Right atrium auricular region (tissue), 2 donors: ENCODE results near the gene SBDS. TPM values are rescaled to one million over a fixed set of nuclear protein-coding genes. Genes with fewer than 3 reads are reported as not detected.
A peak's percentile ranks its signal among the peaks of the same experiment; 100 is the strongest.
"Not testable (repeated sequence)": the region's sequence is repeated elsewhere in the genome, so short reads cannot be mapped to it uniquely, and the experiment has no call there.

Experiments
- DNase-seq: peaks from one replicate; pipeline ENCODE4 v3.0.0-alpha.2; 2019; ENCODE audit warnings: low spot score
- H3K27ac ChIP-seq, 2 donors: fragments of 200-600 bp; sonication (generic); 1 replicate in 1 of 2; 2 replicates in 1 of 2; pipeline ENCODE4 v1.5.1; 2016 to 2019
- H3K27me3 ChIP-seq, 2 donors: fragments of 200-600 bp; sonication (generic); one replicate each; pipeline versions ENCODE4 v1.5.1 to v1.6.0; 2017 to 2019
- H3K36me3 ChIP-seq: fragments of 200-600 bp; sonication (generic); one replicate; pipeline ENCODE4 v1.5.1; 2016
- H3K4me1 ChIP-seq, 2 donors: fragments of 200-600 bp; sonication (generic); one replicate each; pipeline versions ENCODE4 v1.5.1 to v1.6.0; 2017 to 2019
- H3K4me3 ChIP-seq, 2 donors: fragments of 200-600 bp; sonication (generic); 1 replicate in 1 of 2; 2 replicates in 1 of 2; pipeline ENCODE4 v1.5.1; 2017 to 2019; ENCODE audit warnings: mild to moderate bottlenecking in 1 of 2, moderate library complexity in 1 of 2
- H3K9me3 ChIP-seq, 2 donors: fragments of 200-600 bp; sonication (generic); one replicate each; pipeline ENCODE4 v1.5.1; 2019
- total RNA-seq, 2 donors: library from RNA; depleted of rRNA; stranded (reverse); fragments of >200 nt; gene quantifications; one replicate each; pipeline ENCODE4 v1.1.0, GENCODE V29; 2016
- TF ChIP-seq, protein P1 (sequence below), 2 donors: fragments of 200-600 bp; sonication (generic); IDR thresholded peaks; one replicate each; pipeline ENCODE4 v1.5.1; 2019; ENCODE audit warnings: antibody characterized with exemption in 2 of 2

The SBDS gene
- total RNA-seq, 2 donors from 2014 or later, result 139 to 212 TPM

DNA sequence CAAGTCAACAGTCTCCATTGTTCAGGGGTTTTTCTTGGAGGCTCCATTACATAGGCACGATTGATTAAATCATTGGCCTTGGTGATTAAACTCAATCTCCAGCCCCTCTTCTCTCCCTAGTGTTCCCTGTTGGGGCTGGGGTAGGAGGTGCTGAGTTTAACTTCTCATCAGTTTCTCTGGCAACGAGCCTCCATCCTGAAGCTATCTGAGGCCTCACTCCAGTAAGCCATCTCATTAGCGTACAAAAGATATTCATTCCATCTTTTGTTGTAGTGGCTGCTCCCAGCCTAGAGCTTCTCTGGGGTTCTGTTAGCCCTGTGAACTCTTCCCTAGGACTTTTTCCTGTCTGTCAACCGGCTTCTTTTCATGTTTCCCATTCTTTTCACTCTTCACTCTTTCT is 12.9 kb upstream of the SBDS start:
- H3K9me3 ChIP-seq, result no peaks in the 10 kb centered on the region
- peaks cover 53% of the 10 kb centered on the region for H3K36me3 ChIP-seq
- DNase-seq, result no peak
- TF ChIP-seq, protein P1, sequence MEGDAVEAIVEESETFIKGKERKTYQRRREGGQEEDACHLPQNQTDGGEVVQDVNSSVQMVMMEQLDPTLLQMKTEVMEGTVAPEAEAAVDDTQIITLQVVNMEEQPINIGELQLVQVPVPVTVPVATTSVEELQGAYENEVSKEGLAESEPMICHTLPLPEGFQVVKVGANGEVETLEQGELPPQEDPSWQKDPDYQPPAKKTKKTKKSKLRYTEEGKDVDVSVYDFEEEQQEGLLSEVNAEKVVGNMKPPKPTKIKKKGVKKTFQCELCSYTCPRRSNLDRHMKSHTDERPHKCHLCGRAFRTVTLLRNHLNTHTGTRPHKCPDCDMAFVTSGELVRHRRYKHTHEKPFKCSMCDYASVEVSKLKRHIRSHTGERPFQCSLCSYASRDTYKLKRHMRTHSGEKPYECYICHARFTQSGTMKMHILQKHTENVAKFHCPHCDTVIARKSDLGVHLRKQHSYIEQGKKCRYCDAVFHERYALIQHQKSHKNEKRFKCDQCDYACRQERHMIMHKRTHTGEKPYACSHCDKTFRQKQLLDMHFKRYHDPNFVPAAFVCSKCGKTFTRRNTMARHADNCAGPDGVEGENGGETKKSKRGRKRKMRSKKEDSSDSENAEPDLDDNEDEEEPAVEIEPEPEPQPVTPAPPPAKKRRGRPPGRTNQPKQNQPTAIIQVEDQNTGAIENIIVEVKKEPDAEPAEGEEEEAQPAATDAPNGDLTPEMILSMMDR (IDR thresholded peaks at IDR 0.05), result no peak
- no peak overlapping the region for H3K4me3 ChIP-seq
- no peaks in the 10 kb centered on the region for H3K27me3 ChIP-seq
- H3K4me1 ChIP-seq, result no peaks in the 10 kb centered on the region
- no peak overlapping the region for H3K27ac ChIP-seq

DNA sequence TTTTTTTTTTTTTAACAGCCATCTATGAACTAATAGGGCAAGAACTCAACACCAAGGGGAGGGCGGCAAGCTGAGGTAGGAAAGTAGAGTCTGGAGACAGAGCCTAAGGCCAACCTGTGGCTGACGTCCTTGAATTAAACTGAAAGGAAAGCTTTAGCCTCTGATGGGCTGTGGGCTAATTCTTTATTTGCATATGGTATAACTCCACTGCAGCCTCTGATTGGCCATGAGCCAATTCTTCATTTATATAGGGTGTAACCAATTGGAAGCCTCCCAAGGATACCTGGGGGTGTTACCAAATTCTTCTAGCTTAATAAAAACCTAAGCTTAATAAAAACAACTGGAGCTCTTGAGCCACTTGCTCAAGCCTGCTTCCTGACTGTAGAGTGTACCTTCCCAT is 11.6 kb upstream of the SBDS start:
- TF ChIP-seq, protein P1 (IDR thresholded peaks at IDR 0.05), result no peak
- no peak for DNase-seq
- no peaks in the 10 kb centered on the region for H3K4me1 ChIP-seq
- no peak overlapping the region for H3K4me3 ChIP-seq
- no peaks in the 10 kb centered on the region for H3K27me3 ChIP-seq
- peaks cover 48% of the 10 kb centered on the region for H3K36me3 ChIP-seq
- no peak overlapping the region for H3K27ac ChIP-seq
- H3K9me3 ChIP-seq, result no peaks in the 10 kb centered on the region

DNA sequence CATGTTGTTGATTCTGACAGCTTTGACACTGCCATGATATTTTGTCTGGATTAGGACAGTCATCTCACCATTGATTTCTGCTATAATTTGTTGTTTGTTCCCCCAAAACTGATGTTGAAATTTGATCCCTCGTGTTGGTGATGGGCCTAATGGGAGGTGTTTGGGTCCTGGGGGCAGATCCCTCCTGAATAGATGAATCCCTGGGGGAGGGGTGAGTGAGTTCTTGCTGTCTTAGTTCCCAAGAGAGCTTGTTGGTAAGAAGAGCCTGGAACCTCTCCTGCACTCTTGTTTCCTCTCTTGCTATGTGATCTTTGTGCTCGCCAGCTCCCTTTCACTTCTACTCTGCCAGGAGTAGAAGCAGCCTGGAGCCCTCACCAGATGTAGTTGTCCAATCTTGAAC is 8.8 kb upstream of the SBDS start:
- not testable (repeated sequence) for H3K4me1 ChIP-seq, DNase-seq, H3K9me3 ChIP-seq, H3K27me3 ChIP-seq, H3K27ac ChIP-seq, H3K4me3 ChIP-seq
- peaks cover 28% of the 10 kb centered on the region for H3K36me3 ChIP-seq

DNA sequence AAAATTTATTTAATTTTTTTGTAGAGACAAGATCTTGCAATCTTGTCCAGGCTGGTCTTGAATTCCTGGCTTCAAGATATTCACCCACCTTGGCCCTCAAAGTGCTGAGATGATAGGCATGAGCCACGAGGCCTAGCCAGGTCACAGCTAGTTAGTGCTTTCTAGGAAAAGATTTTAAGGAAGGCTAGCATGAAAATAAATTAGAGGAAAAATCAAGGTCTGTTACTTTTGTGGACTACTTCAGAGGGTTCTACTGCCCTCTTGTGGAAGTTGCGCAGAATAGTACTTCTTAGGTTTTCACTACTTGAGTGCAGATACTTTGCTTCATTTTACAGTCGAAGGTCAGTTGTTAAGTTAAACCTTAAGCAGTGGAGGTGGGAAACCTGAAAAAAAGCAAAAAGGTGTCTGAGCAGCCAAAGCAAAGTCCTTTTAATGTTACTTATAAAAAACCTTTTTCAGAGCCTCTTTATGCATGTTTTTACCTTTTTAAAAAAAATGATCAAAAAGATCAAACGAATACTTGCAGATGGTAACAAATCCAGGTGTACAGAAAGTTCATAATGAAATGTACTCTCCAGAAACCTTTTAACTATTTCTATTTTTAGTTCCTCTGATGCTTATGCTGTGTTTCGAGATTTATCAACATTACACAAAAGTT is 5.3 kb upstream of the SBDS start:
- not testable (repeated sequence) for H3K4me3 ChIP-seq, DNase-seq, H3K27me3 ChIP-seq, H3K4me1 ChIP-seq, H3K27ac ChIP-seq, H3K9me3 ChIP-seq
- TF ChIP-seq, protein P1 (IDR thresholded peaks at IDR 0.05), result peak in 1 of 2 donors; percentile 57
- H3K36me3 ChIP-seq, result peaks cover 12% of the 10 kb centered on the region

DNA sequence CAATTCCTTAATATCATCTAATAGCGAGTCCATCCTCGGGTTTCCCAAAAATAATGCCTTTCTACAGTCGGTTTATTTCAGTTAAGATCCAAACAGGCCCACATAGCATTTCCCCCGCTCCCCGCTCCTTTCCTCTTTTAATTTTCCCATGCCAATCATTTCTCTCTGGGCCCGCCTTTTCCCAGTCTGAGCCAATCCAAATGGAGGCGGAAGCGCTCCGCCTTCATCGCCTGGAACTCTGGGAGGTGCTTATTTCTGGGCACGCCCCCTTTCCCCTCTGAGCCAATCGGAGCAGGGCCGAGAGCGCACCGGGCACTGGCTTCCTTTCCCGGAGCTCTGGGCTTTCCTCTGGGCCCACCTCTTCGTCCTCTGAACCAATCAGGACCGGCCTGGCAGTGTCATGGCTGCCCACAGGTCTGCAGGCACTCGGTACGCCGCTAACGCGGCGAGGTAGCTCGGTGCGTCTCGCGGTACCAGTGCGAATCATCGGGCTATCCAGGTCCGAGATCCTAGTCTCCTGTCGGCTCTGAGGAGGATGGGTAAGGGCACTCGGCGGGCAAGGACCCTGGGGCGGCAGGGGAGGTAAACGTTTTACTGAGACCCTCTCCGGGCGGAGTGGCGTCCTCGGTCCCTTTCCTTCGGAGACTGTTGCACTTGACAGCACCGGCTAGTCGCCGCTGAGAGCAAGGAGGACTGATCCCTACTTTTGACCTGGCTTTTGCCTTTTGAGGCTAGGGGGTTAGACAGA is 1.2 kb upstream of the SBDS start, which contains the start of gene TYW1:
Gene TYW1, plus strand, starts transcription at position 390 of the 748 bp plus-strand sequence. Its CDS starts 146 bp downstream, at position 536.
- Histone ChIP-seq H3K36me3 (peaks cover 24% of the 10 kb centered on the region), H3K27ac (peak within 1 kb of the TSS; percentile 90 to 99), H3K4me3 (peak within 1 kb of the TSS; percentile 88 to 93), H3K4me1 (peaks cover 0 to 23% of the 10 kb centered on the region in 2 donors)
- not testable (repeated sequence) for H3K9me3 ChIP-seq, H3K27me3 ChIP-seq
- peak; percentile 99 for DNase-seq

DNA sequence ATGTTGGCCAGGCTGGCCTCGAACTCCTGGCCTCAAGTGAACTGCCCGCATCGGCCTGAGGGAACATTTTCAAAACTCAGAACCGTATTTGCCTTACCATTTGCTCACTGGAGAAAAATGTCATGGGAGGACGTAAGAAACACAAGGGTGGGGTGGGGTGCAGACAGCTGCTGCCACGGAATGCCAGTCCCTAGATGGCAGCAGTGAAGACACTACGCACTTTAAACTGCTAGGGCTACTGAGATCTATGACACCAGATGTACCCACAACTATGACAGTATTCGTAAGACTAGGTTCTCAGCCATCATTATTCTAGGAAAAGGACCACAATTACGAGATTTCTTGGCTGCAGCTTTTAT is 716 bp downstream of the SBDS start:
- peaks cover 43% of the 10 kb centered on the region for H3K36me3 ChIP-seq
- peak; percentile 89 for DNase-seq
- TF ChIP-seq, protein P1 (IDR thresholded peaks at IDR 0.05), result peak in 1 of 2 donors; percentile 47

DNA sequence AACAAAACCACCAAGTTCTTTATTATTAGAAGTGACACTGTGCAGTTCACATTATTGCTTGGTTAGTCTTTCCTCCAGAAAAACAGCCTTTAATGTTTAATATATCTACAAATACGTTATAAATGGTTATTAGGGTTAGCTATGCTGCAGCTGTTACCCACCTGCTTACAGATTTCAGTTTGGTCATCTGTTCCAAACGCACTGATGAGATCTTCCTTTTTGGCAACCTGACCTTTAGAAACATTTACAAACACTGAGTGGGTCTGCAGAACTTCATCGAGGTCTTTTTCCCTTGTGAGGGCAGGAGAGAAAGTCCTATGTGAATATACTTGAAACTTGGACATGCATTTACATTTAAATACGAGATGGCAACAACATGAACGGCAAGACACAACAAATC is 1.3 kb downstream of the SBDS start:
- Histone ChIP-seq H3K36me3 (peaks cover 47% of the 10 kb centered on the region), H3K27ac (peak overlapping the region; percentile 99)
- DNase-seq, result not testable (repeated sequence)

More for the DNA sequence above, 716 bp downstream of the SBDS start:
- H3K4me3 ChIP-seq, result peak overlapping the region; percentile 88 to 93
- H3K4me1 ChIP-seq, result peaks cover 0 to 23% of the 10 kb centered on the region in 2 donors
- H3K27ac ChIP-seq, result peak overlapping the region; percentile 99
- H3K27me3 ChIP-seq, H3K9me3 ChIP-seq: not testable (repeated sequence)

DNA sequence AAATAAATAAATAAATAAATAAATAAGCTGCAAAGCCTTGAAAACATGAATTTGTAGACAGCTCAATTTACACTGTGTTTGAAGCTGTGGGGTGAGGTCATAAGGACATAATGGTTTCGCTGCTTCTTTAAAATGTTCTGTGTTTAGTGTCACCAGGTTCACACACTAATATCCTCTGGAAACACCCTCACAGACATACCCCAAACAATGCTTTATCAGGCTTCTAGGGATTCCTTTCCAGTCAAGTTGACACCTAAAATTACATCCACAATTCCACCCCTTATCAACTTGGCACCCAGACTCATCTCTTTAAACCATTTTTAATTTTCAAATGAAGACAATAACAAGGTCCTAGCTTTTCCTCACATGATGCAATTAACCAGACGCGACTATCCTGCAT is 5.8 kb downstream of the SBDS start:
- not testable (repeated sequence) for H3K27me3 ChIP-seq, H3K27ac ChIP-seq, H3K9me3 ChIP-seq, H3K4me3 ChIP-seq, DNase-seq
- peaks cover 75% of the 10 kb centered on the region for H3K36me3 ChIP-seq
- H3K4me1 ChIP-seq, result peaks cover 0 to 15% of the 10 kb centered on the region in 2 donors

More for the DNA sequence above, 1.3 kb downstream of the SBDS start:
- H3K4me1 ChIP-seq, result peaks cover 0 to 23% of the 10 kb centered on the region in 2 donors
- peak overlapping the region; percentile 88 to 93 for H3K4me3 ChIP-seq
- H3K27me3 ChIP-seq, H3K9me3 ChIP-seq: not testable (repeated sequence)

DNA sequence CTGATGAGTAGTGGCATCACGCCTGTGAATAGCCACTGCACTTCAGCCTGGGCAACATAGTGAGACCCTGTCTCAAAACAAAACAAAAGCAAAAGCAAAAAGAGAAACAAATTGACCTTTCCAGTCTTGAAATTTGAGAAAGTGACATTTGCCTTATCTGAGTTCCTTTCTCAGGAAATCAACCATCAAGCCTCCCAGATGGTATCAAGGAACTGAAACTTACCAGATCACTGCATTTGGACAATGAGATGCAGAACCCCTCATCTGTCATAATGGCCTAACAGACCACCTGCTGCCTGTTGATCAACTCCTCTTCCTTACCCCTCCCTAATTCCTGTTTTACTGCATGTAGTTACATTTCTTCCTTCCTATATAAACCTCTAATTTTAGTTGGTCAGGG is 15.1 kb downstream of the SBDS start:
- H3K27ac ChIP-seq, H3K27me3 ChIP-seq, DNase-seq, H3K4me1 ChIP-seq, H3K4me3 ChIP-seq, H3K36me3 ChIP-seq, H3K9me3 ChIP-seq: not testable (repeated sequence)

DNA sequence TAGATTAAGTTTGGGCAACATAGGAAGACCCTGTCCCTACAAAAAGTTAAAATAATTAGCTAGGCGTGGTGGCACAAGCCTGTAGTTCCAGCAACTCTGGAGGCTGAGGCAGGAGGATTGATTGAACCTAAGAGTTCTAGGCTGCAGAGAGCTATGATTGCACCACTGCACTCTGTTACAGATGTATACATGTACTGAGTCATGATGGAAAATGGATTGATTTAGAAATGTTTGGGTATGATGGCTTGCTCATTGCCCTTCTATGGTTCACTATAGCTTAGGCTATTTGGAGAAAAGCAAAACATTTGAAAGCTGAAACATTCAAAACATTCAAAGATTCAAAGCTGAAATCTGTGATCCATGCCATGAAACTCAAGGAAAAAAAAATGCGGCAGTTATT is 16.4 kb downstream of the SBDS start:
- H3K27ac ChIP-seq, H3K4me3 ChIP-seq, H3K36me3 ChIP-seq, H3K27me3 ChIP-seq, H3K4me1 ChIP-seq, H3K9me3 ChIP-seq, DNase-seq: not testable (repeated sequence)
